ENCODE data around the gene DPP4.
A peak's percentile ranks its signal among the peaks of the same experiment; 100 is the strongest.

Gene DPP4

DNA sequence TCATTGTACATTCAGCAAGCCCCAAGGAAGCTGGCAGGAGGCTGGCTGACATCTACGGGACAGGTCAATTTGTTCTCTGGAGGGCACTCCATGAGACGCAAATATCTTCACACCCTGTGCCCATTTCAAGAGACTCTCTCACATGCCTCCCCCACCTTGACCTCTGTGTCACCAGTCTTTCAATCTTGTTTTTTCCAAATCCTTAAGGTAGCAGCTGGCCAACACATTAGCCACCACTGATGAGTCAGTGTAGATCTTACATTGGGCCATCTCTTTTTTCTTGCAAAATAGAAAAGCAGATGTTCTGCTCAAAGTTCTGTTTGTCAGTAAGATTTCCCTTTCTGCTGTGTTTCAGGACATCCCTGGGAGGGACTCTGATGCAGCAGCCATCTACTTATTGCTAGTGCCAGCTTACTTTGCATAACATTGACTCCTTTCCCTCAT is 1.7 kb upstream of the DPP4 start:
- H3K4me3 ChIP-seq (ENCODE audit: control insufficient read depth, low read depth, low read length): no peak overlapping the region
- DNase-seq (ENCODE audit: low read depth): no peak
- TF ChIP-seq, protein P1, sequence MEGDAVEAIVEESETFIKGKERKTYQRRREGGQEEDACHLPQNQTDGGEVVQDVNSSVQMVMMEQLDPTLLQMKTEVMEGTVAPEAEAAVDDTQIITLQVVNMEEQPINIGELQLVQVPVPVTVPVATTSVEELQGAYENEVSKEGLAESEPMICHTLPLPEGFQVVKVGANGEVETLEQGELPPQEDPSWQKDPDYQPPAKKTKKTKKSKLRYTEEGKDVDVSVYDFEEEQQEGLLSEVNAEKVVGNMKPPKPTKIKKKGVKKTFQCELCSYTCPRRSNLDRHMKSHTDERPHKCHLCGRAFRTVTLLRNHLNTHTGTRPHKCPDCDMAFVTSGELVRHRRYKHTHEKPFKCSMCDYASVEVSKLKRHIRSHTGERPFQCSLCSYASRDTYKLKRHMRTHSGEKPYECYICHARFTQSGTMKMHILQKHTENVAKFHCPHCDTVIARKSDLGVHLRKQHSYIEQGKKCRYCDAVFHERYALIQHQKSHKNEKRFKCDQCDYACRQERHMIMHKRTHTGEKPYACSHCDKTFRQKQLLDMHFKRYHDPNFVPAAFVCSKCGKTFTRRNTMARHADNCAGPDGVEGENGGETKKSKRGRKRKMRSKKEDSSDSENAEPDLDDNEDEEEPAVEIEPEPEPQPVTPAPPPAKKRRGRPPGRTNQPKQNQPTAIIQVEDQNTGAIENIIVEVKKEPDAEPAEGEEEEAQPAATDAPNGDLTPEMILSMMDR (IDR thresholded peaks at IDR 0.05; ENCODE audit: control insufficient read depth, insufficient read depth, low read depth, low read length, missing control alignments): no peak

DNA sequence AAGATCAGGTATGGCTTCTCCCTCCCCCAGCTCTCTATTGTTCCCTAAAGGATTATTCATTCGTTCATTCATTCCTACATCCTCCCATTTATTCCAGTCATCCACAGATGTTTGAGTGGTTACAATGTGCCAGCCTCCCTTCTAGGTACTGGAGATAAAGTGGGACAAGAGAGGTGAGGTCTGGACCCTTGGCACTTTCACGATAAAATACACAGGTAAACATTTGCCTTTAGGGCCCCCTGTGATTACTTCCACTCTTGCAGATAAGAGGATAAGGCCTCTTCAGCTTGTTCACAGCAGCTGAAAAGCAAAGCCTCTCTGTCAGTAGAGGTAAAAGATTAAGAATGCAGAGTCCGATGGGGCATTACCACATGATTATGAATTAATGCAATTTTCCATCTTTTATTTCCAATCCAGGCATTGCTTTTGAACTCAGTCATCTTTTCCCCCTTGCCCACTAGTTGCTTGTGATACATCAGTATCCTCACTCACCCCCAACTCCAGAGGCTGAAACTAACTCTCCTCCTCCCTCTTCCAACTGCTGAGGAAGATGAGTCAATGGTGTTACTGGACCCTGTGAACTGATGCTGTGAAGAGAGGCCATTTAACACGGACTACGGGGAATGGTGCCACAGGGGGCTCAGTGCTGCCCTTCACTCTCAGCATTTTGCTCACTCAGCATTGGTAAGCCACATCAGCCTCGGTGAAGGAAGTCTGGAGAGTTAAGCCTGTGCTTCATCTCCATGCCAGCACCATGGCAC is 1.1 kb upstream of the DPP4 start:
- H3K4me3 ChIP-seq (ENCODE audit: control insufficient read depth, low read depth, low read length): no peak overlapping the region

DNA sequence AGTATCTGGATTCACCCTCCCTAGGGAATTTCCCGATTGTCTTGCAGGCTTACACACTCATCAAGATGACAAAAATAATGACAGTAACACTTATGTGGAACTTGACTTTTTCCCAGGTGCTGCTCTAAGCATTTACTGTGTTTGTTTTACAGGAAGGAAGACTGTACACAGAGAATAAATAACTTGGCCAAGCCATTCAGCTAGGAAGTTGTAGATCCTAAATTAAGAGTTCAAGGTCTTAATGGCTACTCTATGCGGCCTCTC is 549 bp upstream of the DPP4 start:
- no peak for DNase-seq (ENCODE audit: low read depth)
- H3K4me3 ChIP-seq (ENCODE audit: control insufficient read depth, low read depth, low read length): peak overlapping the region; percentile 49; the same call in 1 of the 2 replicates
- TF ChIP-seq, protein P1 (IDR thresholded peaks at IDR 0.05; ENCODE audit: control insufficient read depth, insufficient read depth, low read depth, low read length, missing control alignments): no peak

More for the DNA sequence above, 1.1 kb upstream of the DPP4 start:
- TF ChIP-seq, protein P1 (IDR thresholded peaks at IDR 0.05; ENCODE audit: control insufficient read depth, insufficient read depth, low read depth, low read length, missing control alignments): no peak
- DNase-seq (ENCODE audit: low read depth): no peak

DNA sequence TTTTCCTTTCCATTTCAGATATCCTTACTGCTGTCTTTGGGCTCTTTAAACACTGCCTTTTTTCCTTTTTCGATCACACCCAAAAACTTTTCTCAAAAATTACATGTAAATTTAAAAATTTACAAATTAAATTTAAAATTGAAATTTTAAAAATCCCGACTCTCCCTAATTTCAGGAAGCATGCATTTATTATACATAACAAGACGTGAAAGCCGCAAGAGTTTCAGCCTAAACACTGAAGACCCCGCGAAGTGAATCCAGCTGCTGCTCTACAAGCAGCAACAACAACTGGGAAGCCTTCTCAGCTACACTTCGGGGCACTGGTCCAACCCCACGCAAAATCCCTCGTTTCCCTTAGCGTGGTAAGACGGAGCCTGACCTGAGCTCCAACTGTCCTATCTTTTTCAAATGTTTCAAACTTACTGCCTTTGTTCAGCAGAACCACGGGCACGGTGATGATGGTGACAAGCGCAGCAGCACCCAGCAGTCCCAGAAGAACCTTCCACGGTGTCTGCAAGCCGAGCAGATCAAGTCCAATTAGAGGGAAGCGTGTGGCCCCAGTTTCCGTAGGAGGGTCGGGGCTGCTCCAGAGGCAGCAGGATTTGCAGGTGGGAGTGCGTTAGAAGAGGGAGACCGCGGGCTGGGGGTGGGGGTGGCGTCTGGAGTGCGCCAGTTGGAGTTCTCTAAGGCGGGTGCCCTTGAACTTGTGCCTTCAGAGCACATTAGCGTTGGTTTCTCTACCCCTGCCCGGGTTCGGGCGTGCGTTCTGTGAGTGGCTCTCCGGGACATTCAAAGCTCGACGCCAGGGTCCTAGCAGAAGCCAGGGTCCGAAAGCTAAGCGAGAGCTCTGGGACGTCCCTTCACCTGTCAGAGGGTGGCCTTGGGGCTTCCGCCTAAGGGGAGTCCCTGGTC is 783 bp downstream of the DPP4 start:
- no peak for DNase-seq (ENCODE audit: low read depth)
- peak overlapping the region; percentile 49 for H3K4me3 ChIP-seq (ENCODE audit: control insufficient read depth, low read depth, low read length)
- TF ChIP-seq, protein P1 (IDR thresholded peaks at IDR 0.05; ENCODE audit: control insufficient read depth, insufficient read depth, low read depth, low read length, missing control alignments): no peak

DNA sequence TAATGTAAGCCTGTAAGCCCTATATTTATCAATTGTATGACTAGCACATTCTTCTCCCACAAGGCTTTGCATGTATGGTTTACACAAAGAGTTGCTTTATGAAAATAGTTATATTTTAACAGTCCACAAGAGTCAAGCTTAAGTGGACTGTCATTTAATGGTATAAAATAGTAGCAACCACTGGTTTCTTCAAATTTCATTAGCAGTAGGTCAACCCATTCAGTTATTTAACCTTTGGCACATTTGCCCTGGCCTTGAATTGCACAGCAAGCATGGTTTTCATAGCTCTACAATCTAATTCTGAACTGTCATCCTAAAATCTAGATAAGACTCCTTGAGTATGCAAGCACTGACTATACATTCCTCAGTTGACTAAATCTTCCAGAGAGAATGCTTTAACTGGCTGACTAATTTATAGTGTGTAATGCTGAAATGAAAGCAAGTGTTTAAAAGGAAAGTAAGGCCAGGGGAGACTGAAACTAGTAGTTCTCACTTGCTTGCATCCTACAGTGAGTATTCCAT is 1.8 kb downstream of the DPP4 start:
- H3K4me3 ChIP-seq (ENCODE audit: control insufficient read depth, low read depth, low read length): no peak overlapping the region
- TF ChIP-seq, protein P1 (IDR thresholded peaks at IDR 0.05; ENCODE audit: control insufficient read depth, insufficient read depth, low read depth, low read length, missing control alignments): no peak
- DNase-seq (ENCODE audit: low read depth): peak; percentile 59

DNA sequence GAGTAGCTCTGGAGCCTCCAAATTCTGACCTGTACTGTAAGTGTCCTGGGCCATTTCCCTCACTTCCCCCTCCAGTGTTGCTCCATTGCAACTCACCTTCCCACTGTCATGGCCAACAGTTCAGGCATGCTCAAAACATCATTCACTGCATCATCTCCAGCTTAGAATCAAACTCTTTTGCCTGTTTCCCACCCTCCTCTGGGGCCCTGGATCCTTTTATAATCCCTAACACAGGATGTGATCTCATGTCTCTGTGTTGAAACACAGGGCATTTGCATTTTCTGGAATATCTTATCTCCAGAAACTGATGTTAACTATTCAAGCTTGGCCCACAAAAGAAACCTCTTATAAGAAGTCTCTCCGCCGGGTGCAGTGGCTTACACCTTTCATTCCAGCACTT is 3.0 kb downstream of the DPP4 start:
- no peak for DNase-seq (ENCODE audit: low read depth)
- TF ChIP-seq, protein P1 (IDR thresholded peaks at IDR 0.05; ENCODE audit: control insufficient read depth, insufficient read depth, low read depth, low read length, missing control alignments): no peak
- no peak overlapping the region for H3K4me3 ChIP-seq (ENCODE audit: control insufficient read depth, low read depth, low read length)

Data from AG09309 (cell line).